Colonic mucosa (tissue), 4 donors: ENCODE measurements around the gene KCNJ13. TPM values are rescaled to one million over a fixed set of nuclear protein-coding genes. Genes with fewer than 3 reads are reported as not detected.
"Not testable (repeated sequence)": the region's sequence is repeated elsewhere in the genome, so short reads cannot be mapped to it uniquely, and the experiment has no call there.

Experiments used
- DNase-seq: peaks from one replicate; pipeline ENCODE4 v3.0.0-alpha.2; 2020
- H3K27ac ChIP-seq: fragments of 200-600 bp; one replicate; pipeline ENCODE4 v1.8.0; 2021
- H3K27me3 ChIP-seq: fragments of 200-600 bp; one replicate; pipeline ENCODE4 v1.8.0; 2021
- H3K36me3 ChIP-seq: fragments of 200-600 bp; one replicate; pipeline ENCODE4 v1.8.0; 2021
- H3K4me1 ChIP-seq: fragments of 200-600 bp; one replicate; pipeline ENCODE4 v1.8.0; 2021; ENCODE audit warnings: mild to moderate bottlenecking
- H3K4me3 ChIP-seq: fragments of 200-600 bp; one replicate; pipeline ENCODE4 v1.8.0; 2021
- H3K9ac ChIP-seq, 2 donors: one replicate each; pipeline ENCODE4 v1.7.0; 2013; ENCODE audit warnings: control low read depth in 2 of 2, low read depth in 2 of 2, low read length in 2 of 2
- H3K9me3 ChIP-seq: fragments of 200-600 bp; one replicate; pipeline ENCODE4 v1.8.0; 2021
- CTCF ChIP-seq: fragments of 200-600 bp; IDR thresholded peaks from one replicate; pipeline ENCODE4 v1.8.0; 2022; ENCODE audit warnings: antibody characterized with exemption, mild to moderate bottlenecking
- intact Hi-C: fragments of 100-400 bp; cut with DNase I; formaldehyde crosslinking; loops from one replicate; pipeline ENCODE4 v1.14.1; 2022
- total RNA-seq, 2 donors: library from RNA; stranded (reverse); fragmentation: NEBNext Ultra II Directional in 1 of 2; extraction: Animal tissue kit (Norgen Biotek cat#: 25700) in 1 of 2; gene quantifications; one replicate each; pipeline ENCODE4 v1.2.1, GENCODE V29; 2021
- donor health status: healthy.
- donor health status: DM: no; HTN: no; CAD: no.
- donor health status: DM: no; HTN: no; CAD: no.

Gene KCNJ13
- total RNA-seq, 2 donors from 2014 or later = 0.32 TPM; not detected in 1

DNA sequence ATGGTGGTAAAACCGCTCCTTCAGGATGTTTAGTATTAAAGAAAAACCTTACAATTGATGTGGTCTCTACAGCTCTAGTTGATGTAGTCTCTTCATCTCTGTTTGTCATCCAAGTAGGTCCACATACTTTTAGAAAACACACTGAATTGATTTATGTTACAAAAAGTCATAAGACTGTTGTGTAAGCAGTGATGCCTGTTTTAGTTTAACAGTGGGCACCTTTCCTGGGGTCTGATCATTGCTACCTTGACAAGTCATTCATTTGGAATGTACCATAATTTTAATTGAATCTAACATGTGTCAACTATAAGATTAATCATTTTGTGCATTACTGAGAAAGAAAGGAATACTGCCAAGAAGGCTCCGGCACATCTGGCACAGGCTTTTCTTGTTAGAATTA lies 44.9 kb downstream of the KCNJ13 start:
- no peak for DNase-seq
- no peak for TF ChIP-seq CTCF
- Histone ChIP-seq H3K4me3 (no peak overlapping the region), H3K27me3 (no peaks in the 10 kb centered on the region), H3K9me3 (no peaks in the 10 kb centered on the region), H3K36me3 (no peaks in the 10 kb centered on the region), H3K4me1 (no peaks in the 10 kb centered on the region), H3K27ac (no peak overlapping the region), H3K9ac (no peak overlapping the region)
- intact Hi-C loops = no loop called here

- intact Hi-C loops = no loop called here
Measured at GRCh38 chr2:232728785-232729184, 47.6 kb downstream of the KCNJ13 start.

DNA sequence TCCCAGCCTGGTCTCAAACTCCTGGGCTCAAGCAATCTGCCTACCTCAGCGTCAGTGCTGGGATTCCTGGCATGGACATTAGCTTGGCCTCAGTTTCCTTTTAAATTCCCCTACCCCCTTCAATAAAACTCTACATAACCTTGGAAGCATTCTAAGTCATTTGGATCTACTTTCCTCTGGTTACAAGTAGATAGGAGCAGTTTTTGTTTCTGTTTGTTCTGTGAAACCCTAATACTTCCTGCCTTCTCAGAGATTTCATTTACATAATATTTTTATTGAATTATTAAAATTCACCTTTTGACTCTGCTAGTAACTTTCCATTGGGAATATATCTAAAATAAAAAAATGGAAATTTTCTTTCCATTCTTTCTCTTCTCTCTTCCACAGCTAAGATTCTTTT lies 53.3 kb downstream of the KCNJ13 start:
- Histone ChIP-seq H3K36me3 (no peaks in the 10 kb centered on the region), H3K27ac (no peak overlapping the region), H3K4me1 (no peaks in the 10 kb centered on the region), H3K9ac (no peak overlapping the region), H3K27me3 (no peaks in the 10 kb centered on the region), H3K4me3 (no peak overlapping the region), H3K9me3 (no peaks in the 10 kb centered on the region)
- DNase-seq = no peak
- intact Hi-C loops = no loop called here
- TF ChIP-seq CTCF = no peak

More at GRCh38 chr2:232728785-232729184, 47.6 kb downstream of the KCNJ13 start:
- Histone ChIP-seq H3K36me3 (no peaks in the 10 kb centered on the region), H3K9me3 (no peaks in the 10 kb centered on the region), H3K27ac (no peak overlapping the region), H3K9ac (no peak overlapping the region), H3K27me3 (no peaks in the 10 kb centered on the region), H3K4me1 (no peaks in the 10 kb centered on the region), H3K4me3 (no peak overlapping the region)
- no peak for DNase-seq
- TF ChIP-seq CTCF = no peak

GRCh38 chr2:232721882-232722281 lies 54.5 kb downstream of the KCNJ13 start:
- no peak for TF ChIP-seq CTCF
- Histone ChIP-seq H3K9me3 (no peaks in the 10 kb centered on the region), H3K4me3 (no peak overlapping the region), H3K9ac (no peak overlapping the region), H3K36me3 (no peaks in the 10 kb centered on the region), H3K27ac (no peak overlapping the region), H3K4me1 (no peaks in the 10 kb centered on the region), H3K27me3 (no peaks in the 10 kb centered on the region)
- no peak for DNase-seq
- intact Hi-C loops = no loop called here

DNA sequence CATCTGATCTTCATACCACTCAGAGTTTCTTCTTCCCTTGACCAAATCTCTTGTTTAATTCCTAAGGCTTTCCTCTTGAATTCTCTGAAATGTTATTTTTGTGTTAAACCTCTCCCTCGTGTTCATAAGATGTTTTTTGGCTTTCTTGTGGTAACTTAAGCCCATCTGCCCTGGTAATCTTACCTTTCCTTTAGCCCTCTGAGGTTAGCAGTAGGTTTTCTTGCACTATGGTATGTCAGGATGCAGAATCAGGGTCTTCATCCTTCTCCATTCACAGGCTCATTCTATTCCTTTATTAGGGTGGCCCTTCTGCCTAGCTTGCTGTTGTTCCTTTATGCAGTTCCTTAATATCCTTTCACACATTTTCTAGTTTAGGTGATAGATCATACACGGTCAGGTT lies 55.1 kb downstream of the KCNJ13 start:
- TF ChIP-seq CTCF = no peak
- no peak for DNase-seq

DNA sequence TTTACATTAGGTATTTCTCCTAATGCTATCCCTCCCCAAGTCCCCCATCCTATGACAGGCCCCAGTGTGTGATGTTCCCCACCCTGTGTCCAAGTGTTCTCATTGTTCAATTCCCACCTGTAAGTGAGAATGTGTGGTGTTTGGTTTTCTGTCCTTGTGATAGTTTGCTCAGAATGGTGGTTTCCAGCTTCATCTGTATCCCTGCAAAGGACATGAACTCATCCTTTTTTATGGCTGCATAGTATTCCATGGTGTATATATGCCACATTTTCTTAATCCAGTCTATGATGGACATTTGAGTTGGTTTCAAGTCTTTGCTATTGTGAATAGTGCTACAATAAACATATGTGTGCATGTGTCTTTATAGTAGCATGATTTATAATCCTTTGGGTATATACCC lies 56.3 kb downstream of the KCNJ13 start:
- H3K9ac ChIP-seq, H3K4me3 ChIP-seq, intact Hi-C loops, H3K27me3 ChIP-seq, H3K4me1 ChIP-seq, H3K9me3 ChIP-seq, DNase-seq, H3K36me3 ChIP-seq, H3K27ac ChIP-seq: not testable (repeated sequence)

More for the DNA sequence above, 55.1 kb downstream of the KCNJ13 start:
- Histone ChIP-seq H3K36me3 (no peaks in the 10 kb centered on the region), H3K4me1 (no peaks in the 10 kb centered on the region), H3K9ac (no peak overlapping the region), H3K4me3 (no peak overlapping the region), H3K27ac (no peak overlapping the region), H3K27me3 (no peaks in the 10 kb centered on the region), H3K9me3 (no peaks in the 10 kb centered on the region)
- intact Hi-C loops = no loop called here

Other genes starting within 250 kb of the KCNJ13 start
- not detected for gene CHRNG, start 236.9 kb downstream of the KCNJ13 start, total RNA-seq
- gene TIGD1, start 226.0 kb downstream of the KCNJ13 start, total RNA-seq = 1 to 10 TPM; 3.0 to 4.4 TPM
- gene EIF4E2, start 225.9 kb downstream of the KCNJ13 start, total RNA-seq = 100 to 1,000 TPM in 1 of 2 donors, 10 to 100 TPM in 1; 99.5 to 109 TPM
- 1 to 10 TPM; 1.4 to 3.4 TPM for gene EFHD1, start 143.0 kb downstream of the KCNJ13 start, total RNA-seq
- 10 to 100 TPM; 48.8 to 49.3 TPM for gene GIGYF2, start 79.2 kb downstream of the KCNJ13 start, total RNA-seq
- 10 to 100 TPM; 39.6 to 67.5 TPM for gene SNORC, start 93.7 kb upstream of the KCNJ13 start, total RNA-seq
- 10 to 100 TPM; 25.6 to 34.0 TPM for gene NGEF, start 236.7 kb upstream of the KCNJ13 start, total RNA-seq